SK-N-SH treated with all-trans-retinoic acid at 6 μM for 48 hours (cell line): Measurements from ENCODE around the gene PRR4.

Source experiments
- ATAC-seq: fragments of 200-7000 bp; cut with Tn5 transposase; 3 replicates; pipeline ENCODE4 v1.9.1; 2020; ENCODE audit warnings: mild to moderate bottlenecking, moderate library complexity
- ARNTL ChIP-seq: fragments of 450-650 bp; formaldehyde crosslinking; IDR thresholded peaks from 2 replicates; pipeline ENCODE4 v1.5.0; 2020; ENCODE audit warnings: low read depth, mild to moderate bottlenecking, moderate library complexity, borderline replicate concordance
- BACH2 ChIP-seq: fragments of 250-450 bp; sonication (Bioruptor Pico); IDR thresholded peaks from 2 replicates; pipeline ENCODE4 v1.9.0; 2021; ENCODE audit warnings: mild to moderate bottlenecking, borderline replicate concordance
- CREB5 ChIP-seq: fragments of 250-450 bp; sonication (Bioruptor Pico); IDR thresholded peaks from 2 replicates; pipeline ENCODE4 v1.5.1; 2020; ENCODE audit warnings: low read depth, mild to moderate bottlenecking, moderate library complexity
- CSDC2 ChIP-seq: fragments of 250-450 bp; sonication (Bioruptor Pico); IDR thresholded peaks from 2 replicates; pipeline ENCODE4 v1.5.0; 2020; ENCODE audit warnings: mild to moderate bottlenecking, moderate library complexity
- CSRNP3 ChIP-seq: fragments of 250-450 bp; sonication (Bioruptor Pico); IDR thresholded peaks from 2 replicates; pipeline ENCODE4 v1.5.1; 2021; ENCODE audit warnings: mild to moderate bottlenecking, moderate library complexity
- ESRRG ChIP-seq: fragments of 250-450 bp; sonication (Bioruptor Pico); IDR thresholded peaks from 2 replicates; pipeline ENCODE4 v1.6.1; 2021; ENCODE audit warnings: mild to moderate bottlenecking
- GLIS3 ChIP-seq: fragments of 250-450 bp; sonication (Bioruptor Pico); IDR thresholded peaks from 2 replicates; pipeline ENCODE4 v1.5.0; 2020; ENCODE audit warnings: mild to moderate bottlenecking, moderate library complexity
- ISL1 ChIP-seq: fragments of 250-450 bp; sonication (Bioruptor Pico); IDR thresholded peaks from 2 replicates; pipeline ENCODE4 v2.1.2; 2022; ENCODE audit warnings: mild to moderate bottlenecking, moderate library complexity
- OSR1 ChIP-seq: fragments of 250-450 bp; sonication (Bioruptor Pico); IDR thresholded peaks from 2 replicates; pipeline ENCODE4 v1.8.0; 2022; ENCODE audit warnings: moderate library complexity, mild to moderate bottlenecking, inconsistent platforms
- PATZ1 ChIP-seq: fragments of 250-450 bp; sonication (Bioruptor Pico); IDR thresholded peaks from 2 replicates; pipeline ENCODE4 v1.8.0; 2020; ENCODE audit warnings: mild to moderate bottlenecking, moderate library complexity, borderline replicate concordance
- POU6F1 ChIP-seq: fragments of 250-450 bp; sonication (Bioruptor Pico); IDR thresholded peaks from 2 replicates; pipeline ENCODE4 v1.8.0; 2021; ENCODE audit warnings: low read depth, mild to moderate bottlenecking, moderate library complexity, borderline replicate concordance
- PPARA ChIP-seq: fragments of 250-450 bp; sonication (Bioruptor Pico); IDR thresholded peaks from 2 replicates; pipeline ENCODE4 v1.5.0; 2020; ENCODE audit warnings: mild to moderate bottlenecking, borderline replicate concordance
- RARB ChIP-seq: fragments of 250-450 bp; sonication (Bioruptor Pico); IDR thresholded peaks from 2 replicates; pipeline ENCODE4 v1.8.0; 2021; ENCODE audit warnings: mild to moderate bottlenecking, moderate library complexity
- SNAI2 ChIP-seq: fragments of 250-450 bp; sonication (Bioruptor Pico); IDR thresholded peaks from 2 replicates; pipeline ENCODE4 v1.5.0; 2020; ENCODE audit warnings: mild to moderate bottlenecking, moderate library complexity
- TCF4 ChIP-seq: fragments of 250-450 bp; sonication (Bioruptor Pico); IDR thresholded peaks from 2 replicates; pipeline ENCODE4 v1.8.0; 2021; ENCODE audit warnings: mild to moderate bottlenecking, moderate library complexity, borderline replicate concordance
- TOX ChIP-seq: fragments of 250-450 bp; sonication (Bioruptor Pico); IDR thresholded peaks from 2 replicates; pipeline ENCODE4 v1.8.0; 2021; ENCODE audit warnings: mild to moderate bottlenecking, moderate library complexity, borderline replicate concordance
- TSHZ2 ChIP-seq: fragments of 250-450 bp; sonication (Bioruptor Pico); IDR thresholded peaks from 2 replicates; pipeline ENCODE4 v1.5.0; 2020; ENCODE audit warnings: mild to moderate bottlenecking, moderate library complexity
- ZC3H10 ChIP-seq: fragments of 250-450 bp; sonication (Bioruptor Pico); IDR thresholded peaks from 2 replicates; pipeline ENCODE4 v1.5.1; 2021; ENCODE audit warnings: mild to moderate bottlenecking, moderate library complexity
- ZFP3 ChIP-seq: fragments of 250-450 bp; sonication (Bioruptor Pico); IDR thresholded peaks from 2 replicates; pipeline ENCODE4 v1.5.0; 2020; ENCODE audit warnings: mild to moderate bottlenecking, moderate library complexity
- ZFP30 ChIP-seq: fragments of 450-650 bp; formaldehyde crosslinking; IDR thresholded peaks from 2 replicates; pipeline ENCODE4 v1.5.0; 2022; ENCODE audit warnings: mild to moderate bottlenecking, moderate library complexity
- ZNF565 ChIP-seq: fragments of 450-650 bp; formaldehyde crosslinking; conservative IDR thresholded peaks from 2 replicates; pipeline ENCODE4 v1.5.0; 2020; ENCODE audit warnings: low read depth, mild to moderate bottlenecking, moderate library complexity
- ZNF70 ChIP-seq: fragments of 450-650 bp; formaldehyde crosslinking; IDR thresholded peaks from 2 replicates; pipeline ENCODE4 v1.5.0; 2020; ENCODE audit warnings: mild to moderate bottlenecking, moderate library complexity
- ZNF8 ChIP-seq: fragments of 450-650 bp; formaldehyde crosslinking; IDR thresholded peaks from 2 replicates; pipeline ENCODE4 v1.5.0; 2020; ENCODE audit warnings: mild to moderate bottlenecking, moderate library complexity

Gene PRR4

GRCh38 chr12:10849425-10849878 lies at the start of gene PRR4:
TSS of gene PRR4 (minus strand) at chr12:10849475. CDS start at chr12:10849437, 38 bp downstream.
- TF ChIP-seq ZNF8 (CRISPR knock-in tag) = no peak
- no peak for TF ChIP-seq ZNF565
- no peak for TF ChIP-seq ZC3H10 (CRISPR knock-in tag)
- no peak for TF ChIP-seq BACH2 (CRISPR knock-in tag)
- no peak for TF ChIP-seq ISL1 (CRISPR knock-in tag)
- TF ChIP-seq ZNF70 (CRISPR knock-in tag) = no peak
- no peak for TF ChIP-seq TCF4 (CRISPR knock-in tag)
- no peak for TF ChIP-seq ZFP30 (CRISPR knock-in tag)
- TF ChIP-seq CREB5 (CRISPR knock-in tag) = no peak
- no peak for TF ChIP-seq OSR1 (CRISPR knock-in tag)
- TF ChIP-seq PATZ1 (CRISPR knock-in tag) = no peak
- no peak for TF ChIP-seq SNAI2 (CRISPR knock-in tag)
- no peak for TF ChIP-seq PPARA (CRISPR knock-in tag)
- no peak for TF ChIP-seq TOX (CRISPR knock-in tag)
- TF ChIP-seq ARNTL (CRISPR knock-in tag) = no peak
- no peak for TF ChIP-seq POU6F1 (CRISPR knock-in tag)
- TF ChIP-seq GLIS3 (CRISPR knock-in tag) = no peak
- no peak for TF ChIP-seq ESRRG (CRISPR knock-in tag)
- no peak for TF ChIP-seq ZFP3 (CRISPR knock-in tag)
- no peak for TF ChIP-seq CSRNP3
- ATAC-seq = no peak

- ATAC-seq = no peak
- TF ChIP-seq CREB5 (CRISPR knock-in tag) = no peak
- TF ChIP-seq GLIS3 (CRISPR knock-in tag) = no peak
- TF ChIP-seq SNAI2 (CRISPR knock-in tag) = no peak
Observed at GRCh38 chr12:10896854-10897253, 47.6 kb upstream of the PRR4 start.

GRCh38 chr12:10891937-10892336 lies 42.7 kb upstream of the PRR4 start:
- no peak for ATAC-seq
- TF ChIP-seq TCF4 (CRISPR knock-in tag) (no peak), BACH2 (CRISPR knock-in tag) (no peak), PPARA (CRISPR knock-in tag) (no peak), PATZ1 (CRISPR knock-in tag) (no peak), ZC3H10 (CRISPR knock-in tag) (no peak), TSHZ2 (CRISPR knock-in tag) (no peak), TOX (CRISPR knock-in tag) (no peak), ZNF70 (CRISPR knock-in tag) (no peak), ZFP30 (CRISPR knock-in tag) (no peak), ARNTL (CRISPR knock-in tag) (no peak), GLIS3 (CRISPR knock-in tag) (no peak), SNAI2 (CRISPR knock-in tag) (no peak), ESRRG (CRISPR knock-in tag) (no peak), ZNF565 (no peak), RARB (no peak), ZFP3 (CRISPR knock-in tag) (no peak), CSDC2 (no peak), ZNF8 (CRISPR knock-in tag) (no peak)
